Fibroblast of lung (primary cell): ENCODE results near the gene IL19. TPM values are rescaled to one million over a fixed set of nuclear protein-coding genes. Genes with fewer than 3 reads are reported as not detected.

Experiments used
- DNase-seq, 2 donors: peaks; one replicate each; pipeline versions ENCODE4 v3.0.0 to v3.0.0-alpha.2; 2010; ENCODE audit warnings: low read depth in 2 of 2
- H2AFZ ChIP-seq: 2 replicates; pipeline ENCODE4 v1.5.1; 2012; ENCODE audit warnings: low read length, control low read depth, inconsistent platforms
- H3K27ac ChIP-seq: 2 replicates; pipeline ENCODE4 v1.5.1; 2011; ENCODE audit warnings: low read length, control low read depth; ENCODE audit not compliant: insufficient read depth
- H3K27me3 ChIP-seq: 2 replicates; pipeline ENCODE4 v1.5.1; 2011; ENCODE audit warnings: mild to moderate bottlenecking, low read length; ENCODE audit not compliant: control insufficient read depth, insufficient read depth
- H3K36me3 ChIP-seq: 2 replicates; pipeline ENCODE4 v1.5.1; 2011; ENCODE audit warnings: low read length; ENCODE audit not compliant: control insufficient read depth, insufficient read depth
- H3K4me1 ChIP-seq: 2 replicates; pipeline ENCODE4 v1.5.1; 2011; ENCODE audit warnings: low read length; ENCODE audit not compliant: control insufficient read depth, insufficient read depth; ENCODE audit errors: extremely low read depth
- H3K4me2 ChIP-seq: 2 replicates; pipeline ENCODE4 v1.5.1; 2011; ENCODE audit warnings: low read length, control low read depth; ENCODE audit not compliant: insufficient read depth; ENCODE audit errors: extremely low read depth
- H3K4me3 ChIP-seq, 4 experiments: fragments of 200-600 bp in 1 of 4; sonication (generic) in 1 of 4; replicated peaks in 1 of 4; 2 replicates each; pipeline ENCODE4 v1.5.1; 2011 to 2016; ENCODE audit warnings: low read length in 4 of 4, low read depth in 3 of 4, mild to moderate bottlenecking in 3 of 4, control low read depth in 2 of 4, inconsistent platforms in 1 of 4, mixed read lengths in 1 of 4; ENCODE audit not compliant: insufficient read depth in 1 of 4; ENCODE audit errors: control extremely low read depth in 1 of 4
- H3K79me2 ChIP-seq: 2 replicates; pipeline ENCODE4 v1.5.1; 2012; ENCODE audit warnings: mild to moderate bottlenecking, low read length, inconsistent platforms; ENCODE audit not compliant: control insufficient read depth, insufficient read depth
- H3K9ac ChIP-seq: 2 replicates; pipeline ENCODE4 v1.5.1; 2011; ENCODE audit warnings: mild to moderate bottlenecking, low read length, control low read depth; ENCODE audit not compliant: insufficient read depth
- H3K9me3 ChIP-seq: 2 replicates; pipeline ENCODE4 v1.5.1; 2012; ENCODE audit warnings: low read depth, low read length; ENCODE audit not compliant: control insufficient read depth, insufficient read depth
- H4K20me1 ChIP-seq: 2 replicates; pipeline ENCODE4 v1.5.1; 2011; ENCODE audit warnings: low read length; ENCODE audit not compliant: control insufficient read depth, insufficient read depth; ENCODE audit errors: extremely low read depth
- EZH2 ChIP-seq: IDR thresholded peaks from 2 replicates; pipeline ENCODE4 v1.5.1; 2012; ENCODE audit warnings: low read length, control low read depth, mild to moderate bottlenecking; ENCODE audit errors: missing control alignments
- polyA plus RNA-seq, 2 donors: library from polyadenylated mRNA; depleted of rRNA in 1 of 2; stranded (reverse) in 1 of 2; unstranded in 1 of 2; fragments of >200 nt; gene quantifications; 2 replicates each; pipeline ENCODE4 v1.2.1, GENCODE V29; 2011 to 2012; ENCODE audit warnings: missing spikeins in 1 of 2
- total RNA-seq: library from RNA; depleted of rRNA; stranded (reverse); fragments of >200 nt; gene quantifications from 2 replicates; pipeline ENCODE4 v1.2.1, GENCODE V29; 2014
- TF ChIP-seq, protein P1 (sequence below), 2 donors: IDR thresholded peaks in 1 of 2; conservative IDR thresholded peaks in 1 of 2; 1 replicate in 1 of 2; 2 replicates in 1 of 2; pipeline ENCODE4 v1.5.1; 2011 to 2012; ENCODE audit warnings: low read length in 2 of 2, control low read depth in 1 of 2, inconsistent platforms in 1 of 2, low read depth in 1 of 2, mild to moderate bottlenecking in 1 of 2

IL19 gene
- total and polyA plus RNA-seq, 2 donors (not counting 1 experiment from before 2014, with no cell fraction given): not detected

- H3K36me3 ChIP-seq: no peaks in the 10 kb centered on the region
- no peaks in the 10 kb centered on the region for H3K79me2 ChIP-seq
- H3K27ac ChIP-seq: peak overlapping the region; percentile 89
- H3K4me2 ChIP-seq: peak overlapping the region; percentile 44
- TF ChIP-seq EZH2: no peak
- TF ChIP-seq, protein P1, sequence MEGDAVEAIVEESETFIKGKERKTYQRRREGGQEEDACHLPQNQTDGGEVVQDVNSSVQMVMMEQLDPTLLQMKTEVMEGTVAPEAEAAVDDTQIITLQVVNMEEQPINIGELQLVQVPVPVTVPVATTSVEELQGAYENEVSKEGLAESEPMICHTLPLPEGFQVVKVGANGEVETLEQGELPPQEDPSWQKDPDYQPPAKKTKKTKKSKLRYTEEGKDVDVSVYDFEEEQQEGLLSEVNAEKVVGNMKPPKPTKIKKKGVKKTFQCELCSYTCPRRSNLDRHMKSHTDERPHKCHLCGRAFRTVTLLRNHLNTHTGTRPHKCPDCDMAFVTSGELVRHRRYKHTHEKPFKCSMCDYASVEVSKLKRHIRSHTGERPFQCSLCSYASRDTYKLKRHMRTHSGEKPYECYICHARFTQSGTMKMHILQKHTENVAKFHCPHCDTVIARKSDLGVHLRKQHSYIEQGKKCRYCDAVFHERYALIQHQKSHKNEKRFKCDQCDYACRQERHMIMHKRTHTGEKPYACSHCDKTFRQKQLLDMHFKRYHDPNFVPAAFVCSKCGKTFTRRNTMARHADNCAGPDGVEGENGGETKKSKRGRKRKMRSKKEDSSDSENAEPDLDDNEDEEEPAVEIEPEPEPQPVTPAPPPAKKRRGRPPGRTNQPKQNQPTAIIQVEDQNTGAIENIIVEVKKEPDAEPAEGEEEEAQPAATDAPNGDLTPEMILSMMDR (conservative IDR thresholded peaks at IDR 0.05 in 1 of 2, IDR thresholded peaks at IDR 0.05 in 1 of 2; ENCODE audit: low read depth in 1 of 2, low read length in 2 of 2): no peak
- H2AFZ ChIP-seq: no peak overlapping the region
- H3K9me3 ChIP-seq: no peaks in the 10 kb centered on the region
- DNase-seq: peak; percentile 75 to 90
- peaks cover 36% of the 10 kb centered on the region for H3K4me1 ChIP-seq
- H3K27me3 ChIP-seq: no peaks in the 10 kb centered on the region
- H4K20me1 ChIP-seq: no peaks in the 10 kb centered on the region
- H3K4me3 ChIP-seq: no peak overlapping the region
- peak overlapping the region; percentile 53 for H3K9ac ChIP-seq
Observed at GRCh38 chr1:206890125-206891060, 119.8 kb downstream of the IL19 start.

- H3K36me3 ChIP-seq: no peaks in the 10 kb centered on the region
- no peak overlapping the region for H3K4me3 ChIP-seq
- H3K27me3 ChIP-seq: no peaks in the 10 kb centered on the region
- H3K79me2 ChIP-seq: no peaks in the 10 kb centered on the region
- H2AFZ ChIP-seq: no peak overlapping the region
- no peak overlapping the region for H3K9ac ChIP-seq
- peak overlapping the region; percentile 89 for H3K27ac ChIP-seq
- no peaks in the 10 kb centered on the region for H4K20me1 ChIP-seq
- no peak overlapping the region for H3K4me2 ChIP-seq
- no peak for TF ChIP-seq EZH2
- TF ChIP-seq, protein P1 (conservative IDR thresholded peaks at IDR 0.05 in 1 of 2, IDR thresholded peaks at IDR 0.05 in 1 of 2; ENCODE audit: low read depth in 1 of 2, low read length in 2 of 2): no peak
- H3K9me3 ChIP-seq: no peaks in the 10 kb centered on the region
- peaks cover 42% of the 10 kb centered on the region for H3K4me1 ChIP-seq
- DNase-seq: no peak
Observed at GRCh38 chr1:206891412-206891811, 120.8 kb downstream of the IL19 start.

Other genes with a start within 250 kb of the IL19 start
- 50.1 and 53.0 TPM in 2 replicates for gene EIF2D, start 158.3 kb upstream of the IL19 start, total RNA-seq
- gene EIF2D, start 158.3 kb upstream of the IL19 start, polyA plus RNA-seq: 59.8 and 67.3 TPM in 2 replicates
- 28.5 and 38.5 TPM in 2 replicates for gene DYRK3, start 135.2 kb upstream of the IL19 start, total RNA-seq
- 9.3 and 10.2 TPM in 2 replicates for gene DYRK3, start 135.2 kb upstream of the IL19 start, polyA plus RNA-seq
- gene MAPKAPK2, start 85.9 kb upstream of the IL19 start, total RNA-seq: 31.3 and 51.9 TPM in 2 replicates
- 74.4 and 85.7 TPM in 2 replicates for gene MAPKAPK2, start 85.9 kb upstream of the IL19 start, polyA plus RNA-seq
- gene IL10, start 1.7 kb downstream of the IL19 start, total RNA-seq: not detected in 2 replicates
- gene IL10, start 1.7 kb downstream of the IL19 start, polyA plus RNA-seq: not detected in 2 replicates
- gene IL20, start 94.8 kb downstream of the IL19 start, total RNA-seq: not detected in 2 replicates
- gene IL20, start 94.8 kb downstream of the IL19 start, polyA plus RNA-seq: not detected in 2 replicates
- gene IL24, start 126.7 kb downstream of the IL19 start, total RNA-seq: 0.17 TPM in 1 of 2 replicates, not detected in the other
- 0.54 TPM in 1 of 2 replicates, not detected in the other for gene IL24, start 126.7 kb downstream of the IL19 start, polyA plus RNA-seq
- 0.26 and 0.33 TPM in 2 replicates for gene FCMR, start 151.2 kb downstream of the IL19 start, total RNA-seq
- 1.5 and 4.3 TPM in 2 replicates for gene FCMR, start 151.2 kb downstream of the IL19 start, polyA plus RNA-seq
- gene PIGR, start 175.7 kb downstream of the IL19 start, total RNA-seq: not detected in 2 replicates
- gene PIGR, start 175.7 kb downstream of the IL19 start, polyA plus RNA-seq: not detected in 2 replicates
- not detected in 2 replicates for gene FCAMR, start 199.7 kb downstream of the IL19 start, total RNA-seq
- gene FCAMR, start 199.7 kb downstream of the IL19 start, polyA plus RNA-seq: not detected in 2 replicates